GM23338 (cell line): Measurements from ENCODE around the gene CNOT10. TPM values are rescaled to one million over a fixed set of nuclear protein-coding genes. Genes with fewer than 3 reads are reported as not detected.

Experiments used
- ATAC-seq: fragments of 200-7000 bp; cut with Tn5 transposase; 3 replicates; pipeline ENCODE4 v1.9.1; 2020
- DNase-seq: peaks from one replicate; pipeline ENCODE4 v3.0.0-alpha.2; 2015; ENCODE audit warnings: low spot score
- H2AFZ ChIP-seq: fragments of 200-600 bp; sonication (generic); 2 replicates; pipeline ENCODE4 v1.8.0; 2016; ENCODE audit warnings: antibody characterized with exemption, mild to moderate bottlenecking, moderate library complexity
- H3F3A ChIP-seq: fragments of 200-600 bp; sonication (generic); replicated peaks from 2 replicates; pipeline ENCODE4 v1.8.0; 2017; ENCODE audit warnings: antibody characterized with exemption, mixed run types, low read depth
- H3K27ac ChIP-seq: fragments of 200-600 bp; sonication (generic); 2 replicates; pipeline ENCODE4 v1.6.1; 2016; ENCODE audit warnings: low read depth
- H3K27me3 ChIP-seq: fragments of 200-600 bp; sonication (generic); 2 replicates; pipeline ENCODE4 v1.8.0; 2016; ENCODE audit warnings: mild to moderate bottlenecking, mixed run types, moderate library complexity; ENCODE audit not compliant: insufficient read depth
- H3K36me3 ChIP-seq: fragments of 200-600 bp; sonication (generic); 2 replicates; pipeline ENCODE4 v1.8.0; 2016; ENCODE audit warnings: mild to moderate bottlenecking; ENCODE audit not compliant: insufficient read depth
- H3K4me1 ChIP-seq: fragments of 200-600 bp; sonication (generic); 2 replicates; pipeline ENCODE4 v1.8.0; 2016; ENCODE audit warnings: mild to moderate bottlenecking, moderate library complexity; ENCODE audit not compliant: insufficient read depth
- H3K4me2 ChIP-seq: fragments of 200-600 bp; sonication (generic); 2 replicates; pipeline ENCODE4 v1.7.1; 2017; ENCODE audit warnings: mixed run types
- H3K4me3 ChIP-seq: fragments of 200-600 bp; sonication (generic); 2 replicates; pipeline ENCODE4 v1.6.1; 2016; ENCODE audit warnings: mixed run types
- H3K79me2 ChIP-seq: fragments of 200-600 bp; sonication (generic); replicated peaks from 2 replicates; pipeline ENCODE4 v1.8.0; 2017; ENCODE audit warnings: mild to moderate bottlenecking; ENCODE audit not compliant: insufficient read depth
- H3K9me2 ChIP-seq: fragments of 200-600 bp; sonication (generic); 2 replicates; pipeline ENCODE4 v1.8.0; 2017; ENCODE audit not compliant: insufficient read depth
- H4K20me1 ChIP-seq: fragments of 200-600 bp; sonication (generic); replicated peaks from 2 replicates; pipeline ENCODE4 v1.8.0; 2017; ENCODE audit warnings: mild to moderate bottlenecking; ENCODE audit not compliant: insufficient read depth
- H3K27ac Mint-ChIP-seq: 2 replicates; pipeline ENCODE4 v1.8.0; 2020; ENCODE audit warnings: inconsistent platforms, mild to moderate bottlenecking, moderate library complexity, mixed read lengths
- H3K27me3 Mint-ChIP-seq: 3 replicates; pipeline ENCODE4 v1.8.0; 2022; ENCODE audit warnings: low read depth, mild to moderate bottlenecking, moderate library complexity, mixed read lengths, inconsistent platforms; ENCODE audit not compliant: insufficient read depth, poor library complexity
- H3K36me3 Mint-ChIP-seq: 3 replicates; pipeline ENCODE4 v1.8.0; 2021; ENCODE audit warnings: low read depth, mild to moderate bottlenecking, inconsistent platforms, moderate library complexity, mixed read lengths
- H3K4me1 Mint-ChIP-seq: 3 replicates; pipeline ENCODE4 v1.8.0; 2020; ENCODE audit warnings: mild to moderate bottlenecking, inconsistent platforms, mixed read lengths
- H3K4me3 Mint-ChIP-seq: 3 replicates; pipeline ENCODE4 v1.8.0; 2021; ENCODE audit warnings: moderate library complexity, mild to moderate bottlenecking, inconsistent platforms, mixed read lengths
- H3K9me3 Mint-ChIP-seq: 3 replicates; pipeline ENCODE4 v1.8.0; 2020; ENCODE audit warnings: moderate library complexity, mild to moderate bottlenecking, inconsistent platforms, mixed read lengths
- CREB1 ChIP-seq: fragments of 250-450 bp; sonication (Bioruptor Pico); IDR thresholded peaks from 2 replicates; pipeline ENCODE4 v1.5.0; 2020; ENCODE audit warnings: low read depth, mild to moderate bottlenecking, moderate library complexity
- CTCF ChIP-seq, 2 experiments: fragments of 200-600 bp in 1 of 2; sonication (generic) in 1 of 2; conservative IDR thresholded peaks; 2 replicates each; pipeline versions ENCODE4 v1.5.1 to v1.6.1; 2016 to 2017; ENCODE audit warnings: antibody characterized with exemption in 2 of 2, low read depth in 2 of 2, mild to moderate bottlenecking in 2 of 2, moderate library complexity in 1 of 2
- EZH2 ChIP-seq: fragments of 200-600 bp; sonication (generic); IDR thresholded peaks from one replicate; pipeline ENCODE4 v1.8.0; 2017; ENCODE audit warnings: antibody characterized with exemption, mild to moderate bottlenecking, low read depth; ENCODE audit not compliant: unreplicated experiment
- EZH2phosphoT487 ChIP-seq: fragments of 200-600 bp; sonication (generic); IDR thresholded peaks from one replicate; pipeline ENCODE4 v1.8.1; 2018; ENCODE audit warnings: antibody characterized with exemption; ENCODE audit not compliant: unreplicated experiment
- JUNB ChIP-seq: IDR thresholded peaks from one replicate; pipeline ENCODE4 v1.6.1; 2016; ENCODE audit warnings: antibody characterized with exemption; ENCODE audit not compliant: unreplicated experiment
- NANOG ChIP-seq: IDR thresholded peaks from 2 replicates; pipeline ENCODE4 v1.6.1; 2016; ENCODE audit warnings: antibody characterized with exemption, borderline replicate concordance
- POLR2AphosphoS5 ChIP-seq: IDR thresholded peaks from 2 replicates; pipeline ENCODE4 v1.6.1; 2016; ENCODE audit warnings: antibody characterized with exemption, low read depth
- REST ChIP-seq: IDR thresholded peaks from one replicate; pipeline ENCODE4 v1.6.1; 2018; ENCODE audit warnings: antibody characterized with exemption; ENCODE audit not compliant: unreplicated experiment
- ZNF114 ChIP-seq: fragments of 250-450 bp; sonication (Bioruptor Pico); IDR thresholded peaks from 2 replicates; pipeline ENCODE4 v1.5.0; 2020; ENCODE audit warnings: mild to moderate bottlenecking, moderate library complexity
- ZNF331 ChIP-seq: fragments of 250-450 bp; sonication (Bioruptor Pico); IDR thresholded peaks from 2 replicates; pipeline ENCODE4 v1.5.0; 2020; ENCODE audit warnings: low read depth, mild to moderate bottlenecking, moderate library complexity
- ZNF462 ChIP-seq: fragments of 250-450 bp; sonication (Bioruptor Pico); IDR thresholded peaks from 2 replicates; pipeline ENCODE4 v1.5.0; 2020; ENCODE audit warnings: mild to moderate bottlenecking, moderate library complexity
- polyA plus RNA-seq: library from polyadenylated mRNA; unstranded; fragments of >200 nt; fragmentation: Nextera tagmentation; extraction: Ambion mirVana; gene quantifications from 2 replicates; pipeline ENCODE4 v1.2.1, GENCODE V29; 2016
- total RNA-seq: library from RNA; depleted of rRNA; stranded (reverse); fragments of >200 nt; shearing (Covaris generic); gene quantifications from 2 replicates; pipeline ENCODE4 v1.2.3, GENCODE V29; 2014

Gene CNOT10
- total and polyA plus RNA-seq, 2 experiments from 2014 or later: 27.2 to 46.9 TPM

- TF ChIP-seq EZH2phosphoT487 (no peak), JUNB (no peak), NANOG (no peak), EZH2 (no peak), CREB1 (CRISPR knock-in tag) (no peak), ZNF331 (CRISPR knock-in tag) (no peak), ZNF114 (no peak), CTCF (conservative IDR thresholded peaks at IDR 0.05; ENCODE audit: low read depth in 2 of 2) (no peak), REST (no peak)
Observed at GRCh38 chr3:32743934-32744333, 58.9 kb downstream of the CNOT10 start (continued).

- Histone ChIP-seq H3F3A (no peaks in the 10 kb centered on the region; the same call in 1 of the 2 replicates), H3K4me3 (no peak overlapping the region), H4K20me1 (no peaks in the 10 kb centered on the region; the same call in 1 of the 2 replicates), H3K9me2 (no peaks in the 10 kb centered on the region), H3K79me2 (no peaks in the 10 kb centered on the region; the same call in 1 of the 2 replicates), H3K4me1 (peaks cover 7% of the 10 kb centered on the region; the same call in 1 of the 2 replicates), H2AFZ (no peak overlapping the region), H3K27ac (no peak overlapping the region), H3K4me2 (no peak overlapping the region), H3K27me3 (no peaks in the 10 kb centered on the region), H3K36me3 (0 out of 2 replicates have a peak, but pooled peaks cover 6% of the 10 kb centered on the region)
- no peaks in the 10 kb centered on the region for H3K9me3 Mint-ChIP-seq
- no peak for DNase-seq
- peaks cover 2% of the 10 kb centered on the region for H3K27me3 Mint-ChIP-seq
- H3K4me1 Mint-ChIP-seq: peaks cover 7% of the 10 kb centered on the region
- H3K36me3 Mint-ChIP-seq: peaks cover 23% of the 10 kb centered on the region
- ATAC-seq: no peak
- no peak overlapping the region for H3K27ac Mint-ChIP-seq
- no peak overlapping the region for H3K4me3 Mint-ChIP-seq
- no peak for TF ChIP-seq CTCF (conservative IDR thresholded peaks at IDR 0.05; ENCODE audit: low read depth in 2 of 2)
- TF ChIP-seq EZH2: no peak
- TF ChIP-seq POLR2AphosphoS5: no peak
- no peak for TF ChIP-seq ZNF462 (CRISPR knock-in tag)
Observed at GRCh38 chr3:32751377-32751776, 66.4 kb downstream of the CNOT10 start.
